ENCODE results near the gene RSPH1.

DNA sequence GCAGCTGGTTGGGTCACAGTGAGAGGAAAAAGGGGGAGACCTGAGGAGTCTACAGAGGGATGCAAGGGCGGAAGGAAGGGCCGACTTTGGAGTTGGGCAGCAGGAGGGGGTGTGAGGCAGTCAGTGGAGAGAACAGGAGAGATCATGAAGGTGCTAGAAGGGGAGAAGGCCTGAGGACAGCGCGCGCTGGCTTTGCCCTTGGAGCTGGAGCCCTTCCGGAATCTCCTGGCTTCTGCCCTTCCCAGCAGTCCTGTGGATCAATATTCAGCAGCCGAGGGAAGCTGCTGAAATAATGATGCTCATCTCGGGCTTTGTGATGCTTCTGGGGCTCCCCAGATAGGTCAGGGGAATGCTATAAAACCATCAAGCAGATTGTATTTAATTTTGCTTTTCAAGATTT lies 44.4 kb upstream of the RSPH1 start:
- TF ChIP-seq, protein P1, sequence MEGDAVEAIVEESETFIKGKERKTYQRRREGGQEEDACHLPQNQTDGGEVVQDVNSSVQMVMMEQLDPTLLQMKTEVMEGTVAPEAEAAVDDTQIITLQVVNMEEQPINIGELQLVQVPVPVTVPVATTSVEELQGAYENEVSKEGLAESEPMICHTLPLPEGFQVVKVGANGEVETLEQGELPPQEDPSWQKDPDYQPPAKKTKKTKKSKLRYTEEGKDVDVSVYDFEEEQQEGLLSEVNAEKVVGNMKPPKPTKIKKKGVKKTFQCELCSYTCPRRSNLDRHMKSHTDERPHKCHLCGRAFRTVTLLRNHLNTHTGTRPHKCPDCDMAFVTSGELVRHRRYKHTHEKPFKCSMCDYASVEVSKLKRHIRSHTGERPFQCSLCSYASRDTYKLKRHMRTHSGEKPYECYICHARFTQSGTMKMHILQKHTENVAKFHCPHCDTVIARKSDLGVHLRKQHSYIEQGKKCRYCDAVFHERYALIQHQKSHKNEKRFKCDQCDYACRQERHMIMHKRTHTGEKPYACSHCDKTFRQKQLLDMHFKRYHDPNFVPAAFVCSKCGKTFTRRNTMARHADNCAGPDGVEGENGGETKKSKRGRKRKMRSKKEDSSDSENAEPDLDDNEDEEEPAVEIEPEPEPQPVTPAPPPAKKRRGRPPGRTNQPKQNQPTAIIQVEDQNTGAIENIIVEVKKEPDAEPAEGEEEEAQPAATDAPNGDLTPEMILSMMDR (IDR thresholded peaks at IDR 0.05) = no peak
- TF ChIP-seq POLR2A (IDR thresholded peaks at IDR 0.05) = no peak
